Right lobe of liver (tissue), 4 donors: ENCODE data around the gene PCSK6.
"Not testable (repeated sequence)": the region's sequence is repeated elsewhere in the genome, so short reads cannot be mapped to it uniquely, and the experiment has no call there.

ENCODE experiments used
- POLR2A ChIP-seq: fragments of 450-650 bp; IDR thresholded peaks from one replicate; pipeline ENCODE4 v1.6.1; 2017; ENCODE audit warnings: antibody characterized with exemption, mild to moderate bottlenecking
- TF ChIP-seq, protein P1 (sequence below), 4 donors: fragments of 200-600 bp in 3 of 4; fragments of 450-650 bp in 1 of 4; IDR thresholded peaks; one replicate each; pipeline versions ENCODE4 v1.5.1 to v1.8.0; 2016 to 2022; ENCODE audit warnings: antibody characterized with exemption in 4 of 4, mild to moderate bottlenecking in 2 of 4
- donor health status: DM: no; HTN: no; CAD: no.
- donor health status: DM: no; HTN: no; CAD: no.
- donor health status: DM: no; HTN: yes; CAD: no.

GRCh38 chr15:101454781-101455180 is 34.7 kb downstream of the PCSK6 start:
- TF ChIP-seq, protein P1, sequence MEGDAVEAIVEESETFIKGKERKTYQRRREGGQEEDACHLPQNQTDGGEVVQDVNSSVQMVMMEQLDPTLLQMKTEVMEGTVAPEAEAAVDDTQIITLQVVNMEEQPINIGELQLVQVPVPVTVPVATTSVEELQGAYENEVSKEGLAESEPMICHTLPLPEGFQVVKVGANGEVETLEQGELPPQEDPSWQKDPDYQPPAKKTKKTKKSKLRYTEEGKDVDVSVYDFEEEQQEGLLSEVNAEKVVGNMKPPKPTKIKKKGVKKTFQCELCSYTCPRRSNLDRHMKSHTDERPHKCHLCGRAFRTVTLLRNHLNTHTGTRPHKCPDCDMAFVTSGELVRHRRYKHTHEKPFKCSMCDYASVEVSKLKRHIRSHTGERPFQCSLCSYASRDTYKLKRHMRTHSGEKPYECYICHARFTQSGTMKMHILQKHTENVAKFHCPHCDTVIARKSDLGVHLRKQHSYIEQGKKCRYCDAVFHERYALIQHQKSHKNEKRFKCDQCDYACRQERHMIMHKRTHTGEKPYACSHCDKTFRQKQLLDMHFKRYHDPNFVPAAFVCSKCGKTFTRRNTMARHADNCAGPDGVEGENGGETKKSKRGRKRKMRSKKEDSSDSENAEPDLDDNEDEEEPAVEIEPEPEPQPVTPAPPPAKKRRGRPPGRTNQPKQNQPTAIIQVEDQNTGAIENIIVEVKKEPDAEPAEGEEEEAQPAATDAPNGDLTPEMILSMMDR (IDR thresholded peaks at IDR 0.05) = not testable (repeated sequence)
- not testable (repeated sequence) for TF ChIP-seq POLR2A
